HG03442 (cell line): ENCODE results near the gene DTHD1.

Experiments
- ATAC-seq: cut with Tn5 transposase; IDR thresholded peaks from one replicate; pipeline ENCODE4 v1.9.1; 2021; ENCODE audit warnings: mild to moderate bottlenecking, moderate library complexity; ENCODE audit not compliant: unreplicated experiment

The DTHD1 gene

GRCh38 chr4:36281384-36282106, at the start of gene DTHD1:
Gene DTHD1 (plus strand): TSS chr4:36281616. CDS start chr4:36281759, 143 bp downstream.
- ATAC-seq, result no peak

GRCh38 chr4:36233567-36234266, 47.7 kb upstream of the DTHD1 start:
- no peak for ATAC-seq

GRCh38 chr4:36235306-36235705, 46.1 kb upstream of the DTHD1 start:
- no peak for ATAC-seq

GRCh38 chr4:36236159-36236558, 45.3 kb upstream of the DTHD1 start:
- no peak for ATAC-seq

- no peak for ATAC-seq
Observed at GRCh38 chr4:36237366-36238313, 43.8 kb upstream of the DTHD1 start.

- peak; percentile 34 for ATAC-seq
Observed at GRCh38 chr4:36241771-36242170, 39.6 kb upstream of the DTHD1 start.

GRCh38 chr4:36242629-36243354, 38.6 kb upstream of the DTHD1 start:
- ATAC-seq, result no peak

GRCh38 chr4:36243355-36244256, 37.8 kb upstream of the DTHD1 start:
- ATAC-seq, result no peak

GRCh38 chr4:36244257-36245082, 36.9 kb upstream of the DTHD1 start, which contains the start of gene ARAP2:
Gene ARAP2 (minus strand): TSS chr4:36244514. CDS start chr4:36229486, 15,028 bp downstream.
- ATAC-seq, result peak; percentile 64

- ATAC-seq, result peak; percentile 38
Observed at GRCh38 chr4:36249610-36250009, 31.8 kb upstream of the DTHD1 start.

- ATAC-seq, result no peak
Observed at GRCh38 chr4:36251983-36252382, 29.4 kb upstream of the DTHD1 start.

- no peak for ATAC-seq
Observed at GRCh38 chr4:36254371-36254770, 27.0 kb upstream of the DTHD1 start.

GRCh38 chr4:36255577-36255976, 25.8 kb upstream of the DTHD1 start:
- ATAC-seq, result peak; percentile 69

- peak; percentile 60 for ATAC-seq
Observed at GRCh38 chr4:36256398-36256891, 25.0 kb upstream of the DTHD1 start.

- ATAC-seq, result no peak
Observed at GRCh38 chr4:36260731-36261130, 20.7 kb upstream of the DTHD1 start.

GRCh38 chr4:36264207-36264826, 17.1 kb upstream of the DTHD1 start:
- no peak for ATAC-seq

GRCh38 chr4:36267486-36268268, 13.7 kb upstream of the DTHD1 start:
- no peak for ATAC-seq
